Psoas muscle (tissue), 8 donors: Measurements from ENCODE around the gene KLK6. TPM values are rescaled to one million over a fixed set of nuclear protein-coding genes. Genes with fewer than 3 reads are reported as not detected.

Experiments
- ATAC-seq, 4 donors: fragments of 200-7000 bp; cut with Tn5 transposase; one replicate each; pipeline ENCODE4 v1.9.1; 2020; ENCODE audit warnings: moderate library complexity in 3 of 4, mild to moderate bottlenecking in 2 of 4
- DNase-seq, 2 donors: peaks; one replicate each; pipeline ENCODE4 v3.0.0-alpha.2; 2020
- H3K27ac ChIP-seq: fragments of 200-600 bp; one replicate; pipeline ENCODE4 v1.8.0; 2022
- H3K27me3 ChIP-seq, 3 donors: fragments of 200-600 bp in 1 of 3; one replicate each; pipeline versions ENCODE4 v1.6.1 to v1.8.0; 2013 to 2022; ENCODE audit warnings: low read length in 2 of 3, mild to moderate bottlenecking in 2 of 3, moderate library complexity in 1 of 3; ENCODE audit not compliant: insufficient read depth in 3 of 3
- H3K36me3 ChIP-seq, 2 donors: fragments of 200-600 bp in 1 of 2; one replicate each; pipeline versions ENCODE4 v1.6.1 to v1.8.0; 2013 to 2022; ENCODE audit warnings: low read depth in 1 of 2, mild to moderate bottlenecking in 1 of 2, moderate library complexity in 1 of 2; ENCODE audit not compliant: insufficient read depth in 1 of 2
- H3K4me1 ChIP-seq: fragments of 200-600 bp; one replicate; pipeline ENCODE4 v1.8.0; 2022
- H3K4me3 ChIP-seq: fragments of 200-600 bp; one replicate; pipeline ENCODE4 v1.8.0; 2022; ENCODE audit warnings: mild to moderate bottlenecking
- H3K9me3 ChIP-seq: fragments of 200-600 bp; one replicate; pipeline ENCODE4 v1.8.0; 2022
- CTCF ChIP-seq: fragments of 200-600 bp; IDR thresholded peaks from one replicate; pipeline ENCODE4 v1.8.0; 2022; ENCODE audit warnings: antibody characterized with exemption
- WGBS, 3 donors: extraction: QIAGEN DNeasy Blood & Tissue Kit; methylation state at CpG; one replicate each; pipeline versions ENCODE4 v1.1.6 to v1.1.7; 2013; 5-methylcytosine and 5-hydroxymethylcytosine counted together
- intact Hi-C, 2 donors: fragments of 100-400 bp; cut with DNase I; formaldehyde crosslinking; loops; one replicate each; pipeline versions ENCODE4 v1.11.0 to v1.14.2; 2022
- polyA plus RNA-seq, 3 donors: library from polyadenylated mRNA; stranded (reverse); fragments of 200-250 nt; gene quantifications; one replicate each; pipeline ENCODE4 v1.2.3, GENCODE V29; 2013
- total RNA-seq, 4 donors: library from RNA; stranded (reverse); fragmentation: NEBNext Ultra II Directional in 2 of 4; extraction: Animal tissue kit (Norgen Biotek cat#: 25700) in 2 of 4; gene quantifications; one replicate each; pipeline versions ENCODE4 v1.2.1 to v1.2.4, GENCODE V29; 2021 to 2023
- donor health status: healthy with polysubstance abuse.
- donor health status: DM: no; HTN: no; CAD: no; lungs with moderate emphysema.
- donor health status: Bipolar disorder and iron deficiency.
- donor health status: healthy.
- donor health status: DM: yes; HTN: yes; CAD: no.
- donor health status: DM: no; HTN: no; CAD: no.
- donor health status: DM: no; HTN: no; CAD: no.
- donor health status: DM: yes; HTN: yes; CAD: no.

The KLK6 gene
- total and polyA plus RNA-seq, 7 donors: 0.04 TPM; not detected in 6

- WGBS, 3 donors: 53 to 72% (median 56%) methylated on average over 4 of the region's 4 CpGs
- Histone ChIP-seq H3K4me1 (no peaks in the 10 kb centered on the region), H3K36me3 (no peaks in the 10 kb centered on the region), H3K9me3 (no peaks in the 10 kb centered on the region), H3K4me3 (no peak overlapping the region), H3K27me3 (peaks cover 0 to 64% (median 24%) of the 10 kb centered on the region in 3 donors), H3K27ac (no peak overlapping the region)
- TF ChIP-seq CTCF: no peak
- intact Hi-C loops: no loop called here
- DNase-seq: no peak
- no peak for ATAC-seq
Observed at GRCh38 chr19:50910722-50911121, 58.7 kb downstream of the KLK6 start.

DNA sequence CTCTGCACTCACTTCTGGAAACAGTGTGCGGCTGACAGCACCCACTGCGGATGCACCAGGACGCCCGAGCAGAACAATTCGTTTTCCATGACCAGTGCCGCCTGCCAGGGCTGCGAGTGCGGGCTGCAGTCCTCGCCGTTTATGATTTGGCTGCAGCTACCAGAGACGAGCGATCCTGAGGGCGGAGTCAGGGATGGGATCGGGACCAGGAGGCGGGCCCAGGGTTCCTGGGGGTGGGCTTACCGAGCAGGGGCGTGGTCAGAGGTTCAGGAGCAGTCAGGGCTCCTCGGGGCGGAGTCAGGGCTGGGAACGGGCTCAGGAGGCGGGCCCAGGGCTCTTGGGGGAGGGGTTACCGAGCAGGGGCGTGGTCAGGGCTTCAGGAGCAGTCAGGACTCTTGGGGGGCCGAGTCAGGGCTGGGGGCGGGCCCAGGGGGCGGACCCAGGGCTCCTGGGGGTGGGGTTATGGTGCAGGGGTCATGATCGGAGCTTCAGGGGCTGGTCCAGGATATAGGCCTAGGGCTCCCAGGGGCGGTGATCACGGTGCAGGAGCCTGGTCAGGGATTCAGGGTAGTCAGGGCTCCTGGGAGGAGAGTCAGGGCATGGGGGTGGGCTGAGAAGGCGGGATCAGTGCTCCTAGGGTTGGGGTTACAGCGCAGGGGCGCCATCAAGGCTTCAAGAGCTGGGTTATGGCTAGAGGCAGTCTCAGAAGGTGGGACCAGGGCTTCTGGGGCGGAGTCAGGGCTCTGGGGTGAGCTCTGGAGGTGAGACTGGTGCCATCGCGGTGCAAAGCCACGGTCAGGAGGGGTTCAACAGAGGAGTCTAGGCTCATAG, 59.9 kb downstream of the KLK6 start:
- Histone ChIP-seq H3K4me3 (no peak overlapping the region), H3K4me1 (no peaks in the 10 kb centered on the region), H3K27ac (no peak overlapping the region), H3K9me3 (no peaks in the 10 kb centered on the region), H3K36me3 (no peaks in the 10 kb centered on the region), H3K27me3 (peaks cover 0 to 68% (median 24%) of the 10 kb centered on the region in 3 donors)
- 3% methylated on average over 35 to 36 of the region's 36 CpGs for WGBS, 3 donors
- no peak for TF ChIP-seq CTCF
- DNase-seq (peak in 1 of 2 donors; percentile 19), ATAC-seq (no peak)
- intact Hi-C loops: no loop called here

Other genes with a start within 250 kb of the KLK6 start
- gene SHANK1, start 249.8 kb downstream of the KLK6 start, total RNA-seq: 1 to 10 TPM in 1 of 4 donors, under 1 TPM in 2, not detected in 1; 0.39 to 1.3 (median 0.83) TPM
- under 1 TPM in 2 of 3 donors, not detected in 1; 0.14 to 0.16 TPM for gene SHANK1, start 249.8 kb downstream of the KLK6 start, polyA plus RNA-seq
- 1 to 10 TPM; 1.6 to 4.5 (median 1.8) TPM for gene CLEC11A, start 246.2 kb downstream of the KLK6 start, total RNA-seq
- gene CLEC11A, start 246.2 kb downstream of the KLK6 start, polyA plus RNA-seq: 1 to 10 TPM in 1 of 3 donors, under 1 TPM in 2; 0.83 to 4.0 (median 0.83) TPM
- not detected for gene GPR32, start 199.1 kb downstream of the KLK6 start, total RNA-seq
- gene GPR32, start 199.1 kb downstream of the KLK6 start, polyA plus RNA-seq: not detected
- gene ACP4, start 179.2 kb downstream of the KLK6 start, total RNA-seq: not detected
- gene ACP4, start 179.2 kb downstream of the KLK6 start, polyA plus RNA-seq: not detected
- under 1 TPM in 2 of 4 donors, not detected in 2; 0.32 to 0.34 TPM for gene KLK1, start 145.8 kb downstream of the KLK6 start, total RNA-seq
- under 1 TPM in 2 of 3 donors, not detected in 1; 0.08 to 0.48 TPM for gene KLK1, start 145.8 kb downstream of the KLK6 start, polyA plus RNA-seq
- gene KLK15, start 136.0 kb downstream of the KLK6 start, total RNA-seq: not detected
- gene KLK15, start 136.0 kb downstream of the KLK6 start, polyA plus RNA-seq: not detected
- not detected for gene KLK3, start 114.7 kb downstream of the KLK6 start, total RNA-seq
- gene KLK3, start 114.7 kb downstream of the KLK6 start, polyA plus RNA-seq: not detected
- not detected for gene KLK2, start 96.2 kb downstream of the KLK6 start, total RNA-seq
- gene KLK2, start 96.2 kb downstream of the KLK6 start, polyA plus RNA-seq: not detected
- not detected for gene KLK4, start 58.2 kb downstream of the KLK6 start, total RNA-seq
- gene KLK4, start 58.2 kb downstream of the KLK6 start, polyA plus RNA-seq: not detected
- not detected for gene KLK5, start 16.6 kb downstream of the KLK6 start, total RNA-seq
- gene KLK5, start 16.6 kb downstream of the KLK6 start, polyA plus RNA-seq: under 1 TPM in 1 of 3 donors, not detected in 2; 0.05 TPM
- gene KLK7, start 14.3 kb upstream of the KLK6 start, total RNA-seq: not detected
- gene KLK7, start 14.3 kb upstream of the KLK6 start, polyA plus RNA-seq: not detected
- gene KLK8, start 32.0 kb upstream of the KLK6 start, total RNA-seq: not detected
- under 1 TPM in 2 of 3 donors, not detected in 1; 0.09 to 0.76 TPM for gene KLK8, start 32.0 kb upstream of the KLK6 start, polyA plus RNA-seq
- gene KLK10, start 50.1 kb upstream of the KLK6 start, total RNA-seq: not detected
- gene KLK10, start 50.1 kb upstream of the KLK6 start, polyA plus RNA-seq: under 1 TPM; 0.04 to 0.16 (median 0.04) TPM
- gene KLK11, start 57.0 kb upstream of the KLK6 start, total RNA-seq: under 1 TPM in 3 of 4 donors, not detected in 1; 0.19 to 0.52 (median 0.24) TPM
- gene KLK11, start 57.0 kb upstream of the KLK6 start, polyA plus RNA-seq: under 1 TPM; 0.13 to 0.20 (median 0.17) TPM
- not detected for gene KLK12, start 65.4 kb upstream of the KLK6 start, total RNA-seq
- gene KLK12, start 65.4 kb upstream of the KLK6 start, polyA plus RNA-seq: not detected
- not detected for gene KLK13, start 95.5 kb upstream of the KLK6 start, total RNA-seq
- gene KLK13, start 95.5 kb upstream of the KLK6 start, polyA plus RNA-seq: under 1 TPM in 1 of 3 donors, not detected in 2; 0.18 TPM
- not detected for gene KLK14, start 113.3 kb upstream of the KLK6 start, total RNA-seq
- under 1 TPM in 1 of 3 donors, not detected in 2; 0.20 TPM for gene KLK14, start 113.3 kb upstream of the KLK6 start, polyA plus RNA-seq
- gene CTU1, start 138.8 kb upstream of the KLK6 start, total RNA-seq: 1 to 10 TPM; 4.9 to 9.1 (median 6.0) TPM
- 1 to 10 TPM; 1.4 to 7.5 (median 2.1) TPM for gene CTU1, start 138.8 kb upstream of the KLK6 start, polyA plus RNA-seq
- 1 to 10 TPM in 3 of 4 donors, under 1 TPM in 1; 0.73 to 2.2 (median 1.8) TPM for gene SIGLEC9, start 155.3 kb upstream of the KLK6 start, total RNA-seq
- gene SIGLEC9, start 155.3 kb upstream of the KLK6 start, polyA plus RNA-seq: under 1 TPM; 0.24 to 0.69 (median 0.25) TPM
- gene SIGLEC7, start 172.7 kb upstream of the KLK6 start, total RNA-seq: under 1 TPM; 0.38 to 0.82 (median 0.50) TPM
- under 1 TPM in 2 of 3 donors, not detected in 1; 0.08 to 0.60 TPM for gene SIGLEC7, start 172.7 kb upstream of the KLK6 start, polyA plus RNA-seq